K562 (cell line): ENCODE data around the gene ICE2. TPM values are rescaled to one million over a fixed set of nuclear protein-coding genes. Genes with fewer than 3 reads are reported as not detected.

Experiments used
- ATAC-seq: fragments of 200-7000 bp; cut with Tn5 transposase; 3 replicates; pipeline ENCODE4 v1.9.1; 2020; ENCODE audit warnings: moderate library complexity
- BruUV-seq: library from RNA; stranded (reverse); fragments of 400-500 nt; replicated peaks from 2 replicates; lab custom pipeline; 2021; lab: Mats Ljungman, UMichigan
- CTCF ChIA-PET: fragments of 300-600 bp; formaldehyde crosslinking; extraction: SDS; loops from one replicate; lab custom pipeline; 2021; ENCODE audit warnings: low intra/inter-chr PET ratio; lab: Yijun Ruan, JAX
- POLR2A ChIA-PET: fragments of 300-600, 350-650 bp; sonication (Branson Sonifier 250); formaldehyde crosslinking; extraction: SDS; loops from one replicate; lab custom pipeline; 2021; ENCODE audit warnings: antibody characterized with exemption, inconsistent platforms; lab: Yijun Ruan, JAX
- DNase-seq, 4 experiments: peaks; one replicate each; pipeline versions ENCODE4 v3.0.0 to v3.0.0-alpha.2; 2011 to 2018; ENCODE audit warnings: low spot score in 3 of 4, mixed read lengths in 3 of 4; ENCODE audit errors: extremely low read depth in 1 of 4
- FAIRE-seq: peaks from 2 replicates; lab custom pipeline; 2011; peaks lifted over from hg19 to GRCh38; lab: Jason Lieb, UNC
- H2AFZ ChIP-seq: 2 replicates; pipeline ENCODE4 v1.6.0; 2011; ENCODE audit warnings: low read depth, low read length, control low read depth, inconsistent platforms
- H3K27ac ChIP-seq: fragments of 200-600 bp; 3 replicates; pipeline ENCODE4 v1.8.0; 2011; ENCODE audit warnings: low read depth, mild to moderate bottlenecking, control low read depth, inconsistent platforms, low read length, moderate library complexity, mixed read lengths; ENCODE audit errors: extremely low read depth
- H3K27me3 ChIP-seq, 2 experiments: fragments of 300-600 bp in 1 of 2; 2 replicates in 1 of 2; 3 replicates in 1 of 2; pipeline versions ENCODE4 v1.6.0 to v1.8.0; 2011; ENCODE audit warnings: inconsistent platforms in 2 of 2, low read length in 2 of 2, mild to moderate bottlenecking in 1 of 2, mixed read lengths in 1 of 2, moderate library complexity in 1 of 2; ENCODE audit not compliant: control insufficient read depth in 2 of 2, insufficient read depth in 2 of 2
- H3K36me3 ChIP-seq: fragments of 300-600 bp; 3 replicates; pipeline ENCODE4 v1.8.0; 2011; ENCODE audit warnings: mild to moderate bottlenecking, low read length, inconsistent platforms; ENCODE audit not compliant: control insufficient read depth, insufficient read depth
- H3K4me1 ChIP-seq, 2 experiments: fragments of 200-600 bp in 1 of 2; replicated peaks in 1 of 2; 2 replicates in 1 of 2; 3 replicates in 1 of 2; pipeline versions ENCODE4 v1.5.1 to v1.8.0; 2011; ENCODE audit warnings: inconsistent platforms in 2 of 2, low read length in 2 of 2, mild to moderate bottlenecking in 1 of 2, mixed read lengths in 1 of 2, moderate library complexity in 1 of 2; ENCODE audit not compliant: control insufficient read depth in 2 of 2, insufficient read depth in 2 of 2
- H3K4me2 ChIP-seq: 2 replicates; pipeline ENCODE4 v1.6.1; 2011; ENCODE audit warnings: low read length, control low read depth, inconsistent platforms, mixed read lengths; ENCODE audit not compliant: insufficient read depth
- H3K4me3 ChIP-seq: fragments of 200-600 bp; sonication (generic), shearing (Covaris generic); 2 replicates; pipeline ENCODE4 v1.5.1; 2016; ENCODE audit warnings: control low read depth, inconsistent platforms
- H3K79me2 ChIP-seq: fragments of 200-600 bp; 3 replicates; pipeline ENCODE4 v1.8.0; 2011; ENCODE audit warnings: low read length, inconsistent platforms; ENCODE audit not compliant: control insufficient read depth, insufficient read depth
- H3K9ac ChIP-seq, 2 experiments: 2 replicates each; pipeline versions ENCODE4 v1.6.0 to v1.6.1; 2011; ENCODE audit warnings: low read depth in 2 of 2, low read length in 2 of 2, control low read depth in 1 of 2, inconsistent platforms in 1 of 2, mild to moderate bottlenecking in 1 of 2, mixed read lengths in 1 of 2; ENCODE audit not compliant: insufficient read depth in 1 of 2
- H3K9me1 ChIP-seq: one replicate; pipeline ENCODE4 v1.6.0; 2011; ENCODE audit warnings: inconsistent platforms, mild to moderate bottlenecking, low read length, moderate library complexity; ENCODE audit not compliant: control insufficient read depth, insufficient read depth
- H3K9me3 ChIP-seq: replicated peaks from 2 replicates; pipeline ENCODE4 v1.5.1; 2011; ENCODE audit warnings: low read depth, low read length, inconsistent platforms; ENCODE audit not compliant: control insufficient read depth, insufficient read depth
- H4K20me1 ChIP-seq: replicated peaks from 2 replicates; pipeline ENCODE4 v1.6.1; 2011; ENCODE audit warnings: low read length, inconsistent platforms, mixed read lengths; ENCODE audit not compliant: control insufficient read depth, insufficient read depth
- CSDE1 ChIP-seq, 2 experiments: fragments of 450-650 bp; IDR thresholded peaks; 2 replicates each; pipeline ENCODE4 v1.6.1; 2016; ENCODE audit warnings: mild to moderate bottlenecking in 1 of 2
- FOSL1 ChIP-seq: fragments of 200-800 bp; sonication (Bioruptor generic); conservative IDR thresholded peaks from 2 replicates; pipeline ENCODE4 v1.6.1; 2016; ENCODE audit warnings: missing genetic modification characterization, missing compliant biosample characterization
- GATAD2B ChIP-seq: fragments of 450-650 bp; IDR thresholded peaks from 2 replicates; pipeline ENCODE4 v1.6.1; 2017; ENCODE audit warnings: mild to moderate bottlenecking, borderline replicate concordance
- RHOXF2B ChIP-seq: fragments of 250-450 bp; sonication (Bioruptor Pico); conservative IDR thresholded peaks from 2 replicates; pipeline ENCODE4 v1.5.1; 2021
- SUPT5H ChIP-seq: fragments of 450-650 bp; IDR thresholded peaks from 2 replicates; pipeline ENCODE4 v1.6.1; 2016
- WGBS: fragments of 100-300 bp; shearing (Covaris generic); methylation state at CpG from one replicate; pipeline ENCODE4 v1.1.6; 2016; ENCODE audit warnings: low coverage, mixed read lengths; ENCODE audit not compliant: insufficient coverage; ENCODE audit errors: missing lambda C conversion rate; 5-methylcytosine and 5-hydroxymethylcytosine counted together
- in situ Hi-C: fragments of 300-500 bp; cut with MboI; formaldehyde crosslinking; loops from 4 replicates; pipeline ENCODE4 v1.15.0; 2018; ENCODE audit warnings: inconsistent platforms, mixed read lengths
- intact Hi-C: fragments of 100-400 bp; cut with micrococcal nuclease; formaldehyde crosslinking; loops from 2 replicates; pipeline ENCODE4 v1.14.2; 2022
- polyA plus RNA-seq, 8 experiments: library from polyadenylated mRNA; depleted of rRNA in 4 of 8; stranded (reverse) in 5 of 8; unstranded in 3 of 8; fragments of >200 nt; fragmentation: Nextera tagmentation in 2 of 8; fragmentation: Illumina TruSeq in 1 of 8; extraction: Ambion mirVana in 2 of 8; extraction: Trizol in 1 of 8; gene quantifications; 2 replicates each; pipeline versions ENCODE4 v1.2.1 to v1.2.3, GENCODE V29; 2011 to 2014; ENCODE audit warnings: inconsistent platforms in 1 of 8, missing spikeins in 1 of 8
- total RNA-seq, 7 experiments: library from RNA; depleted of rRNA in 6 of 7; stranded (reverse); fragments of >200 nt in 6 of 7; fragmentation: Illumina TruSeq in 2 of 7; extraction: Trizol in 2 of 7; gene quantifications; 2 replicates each; pipeline versions ENCODE4 v1.2.1 to v1.2.3, GENCODE V29; 2011 to 2021; ENCODE audit warnings: low replicate concordance in 1 of 7
- TF ChIP-seq, protein P1 (sequence below): fragments of 200-800 bp; sonication (Bioruptor generic); IDR thresholded peaks from 2 replicates; pipeline ENCODE4 v1.6.1; 2017; ENCODE audit warnings: missing genetic modification characterization, missing compliant biosample characterization

The ICE2 gene
- total and polyA plus RNA-seq, 9 of the 15 experiments (the other 6 are each of a cell fraction or from before 2014, with no cell fraction given): 21.8 to 87.9 (median 58.1) TPM

GRCh38 chr15:60382773-60383674, 95.9 kb downstream of the ICE2 start:
- Histone ChIP-seq H3K4me1 (no peaks in the 10 kb centered on the region), H3K79me2 (peaks cover 19% of the 10 kb centered on the region), H3K27me3 (no peaks in the 10 kb centered on the region), H2AFZ (no peak overlapping the region), H3K9me3 (no peaks in the 10 kb centered on the region), H3K9ac (no peak overlapping the region), H4K20me1 (peaks cover 11% of the 10 kb centered on the region; the same call in 1 of the 2 replicates), H3K4me2 (no peak overlapping the region), H3K27ac (no peak overlapping the region), H3K36me3 (peaks cover 70% of the 10 kb centered on the region), H3K9me1 (no peaks in the 10 kb centered on the region), H3K4me3 (no peak overlapping the region)
- ChIA-PET POLR2A (interaction anchor here (0.7 to 4.5 kb wide), 4 partner anchors 8 to 21 kb away, joined by 3 to 38 read pairs (median 4); no protein-coding TSS in a partner anchor), CTCF (no interaction called here)
- ATAC-seq: no peak; the same call in 2 of the 3 replicates
- FAIRE-seq: no peak
- no peak for DNase-seq
- intact Hi-C loops: no loop called here
- no peak for TF ChIP-seq GATAD2B
- TF ChIP-seq SUPT5H: 0 out of 2 replicates have a peak, but pooled peaks have one; percentile 19
- in situ Hi-C loops: no loop called here
- WGBS: 90% methylated on average over 7 of the region's 8 CpGs
- no TSS peak for BruUV-seq

GRCh38 chr15:60381148-60381788, 97.7 kb downstream of the ICE2 start:
- no peaks in the 10 kb centered on the region for H3K9me3 ChIP-seq
- H3K4me3 ChIP-seq: no peak overlapping the region
- intact Hi-C loops: no loop called here
- DNase-seq: no peak
- CTCF ChIA-PET: no interaction called here
- TF ChIP-seq FOSL1 (tag): no peak
- TF ChIP-seq CSDE1 (IDR thresholded peaks at IDR 0.05): no peak
- no peak for TF ChIP-seq RHOXF2B
- TF ChIP-seq, protein P1, sequence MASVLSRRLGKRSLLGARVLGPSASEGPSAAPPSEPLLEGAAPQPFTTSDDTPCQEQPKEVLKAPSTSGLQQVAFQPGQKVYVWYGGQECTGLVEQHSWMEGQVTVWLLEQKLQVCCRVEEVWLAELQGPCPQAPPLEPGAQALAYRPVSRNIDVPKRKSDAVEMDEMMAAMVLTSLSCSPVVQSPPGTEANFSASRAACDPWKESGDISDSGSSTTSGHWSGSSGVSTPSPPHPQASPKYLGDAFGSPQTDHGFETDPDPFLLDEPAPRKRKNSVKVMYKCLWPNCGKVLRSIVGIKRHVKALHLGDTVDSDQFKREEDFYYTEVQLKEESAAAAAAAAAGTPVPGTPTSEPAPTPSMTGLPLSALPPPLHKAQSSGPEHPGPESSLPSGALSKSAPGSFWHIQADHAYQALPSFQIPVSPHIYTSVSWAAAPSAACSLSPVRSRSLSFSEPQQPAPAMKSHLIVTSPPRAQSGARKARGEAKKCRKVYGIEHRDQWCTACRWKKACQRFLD (CRISPR knock-in tag): no peak
- TF ChIP-seq, all 486 proteins: peak for 0
- peaks cover 5% of the 10 kb centered on the region; the same call in 1 of the 2 replicates for H4K20me1 ChIP-seq
- H3K9ac ChIP-seq: no peak overlapping the region
- H3K4me2 ChIP-seq: no peak overlapping the region
- H3K9me1 ChIP-seq: no peaks in the 10 kb centered on the region
- peaks cover 81% of the 10 kb centered on the region for H3K36me3 ChIP-seq
- H3K4me1 ChIP-seq: no peaks in the 10 kb centered on the region
- H3K79me2 ChIP-seq: peaks cover 3% of the 10 kb centered on the region; the same call in 1 of the 3 replicates
- ATAC-seq: no peak
- in situ Hi-C loops: no loop called here
- no peaks in the 10 kb centered on the region for H3K27me3 ChIP-seq
- no peak overlapping the region for H2AFZ ChIP-seq
- POLR2A ChIA-PET: interaction anchor here (0.7 to 4.5 kb wide), 3 partner anchors 13 to 206 kb away, joined by 3 to 38 read pairs (median 4); no protein-coding TSS in a partner anchor
- WGBS: 92% methylated on average over 8 of the region's 8 CpGs
- no peak for FAIRE-seq
- H3K27ac ChIP-seq: no peak overlapping the region
- BruUV-seq: no TSS peak
